Stimulated activated CD4-positive, alpha-beta T cell treated with anti-CD3 and anti-CD28 coated beads, Interleukin-4, amount 100 ng/mL, for 1 hour (primary cell): Measurements from ENCODE around the gene RP9.
"Not testable (repeated sequence)": the region's sequence is repeated elsewhere in the genome, so short reads cannot be mapped to it uniquely, and the experiment has no call there.

Experiments
- DNase-seq: peaks from one replicate; pipeline ENCODE4 v3.0.0-alpha.2; 2020

The RP9 gene

GRCh38 chr7:33100770-33101169 is 8.4 kb downstream of the RP9 start:
- DNase-seq: no peak

GRCh38 chr7:33099154-33099940 is 9.9 kb downstream of the RP9 start:
- no peak for DNase-seq

- not testable (repeated sequence) for DNase-seq
Measured at GRCh38 chr7:33094745-33095275, 14.4 kb downstream of the RP9 start.

GRCh38 chr7:33093266-33093665 is 15.9 kb downstream of the RP9 start:
- DNase-seq: no peak

GRCh38 chr7:33091641-33092191 is 17.5 kb downstream of the RP9 start:
- no peak for DNase-seq

GRCh38 chr7:33091111-33091531 is 18.1 kb downstream of the RP9 start:
- no peak for DNase-seq

GRCh38 chr7:33089142-33089541 is 20.1 kb downstream of the RP9 start:
- no peak for DNase-seq

GRCh38 chr7:33087858-33088257 is 21.3 kb downstream of the RP9 start:
- DNase-seq: no peak

GRCh38 chr7:33087356-33087755 is 21.8 kb downstream of the RP9 start:
- DNase-seq: no peak

GRCh38 chr7:33079763-33080690 is 29.2 kb downstream of the RP9 start:
- DNase-seq: no peak

- DNase-seq: no peak
Measured at GRCh38 chr7:33079096-33079495, 30.1 kb downstream of the RP9 start.

- no peak for DNase-seq
Measured at GRCh38 chr7:33076737-33077136, 32.5 kb downstream of the RP9 start.

- no peak for DNase-seq
Measured at GRCh38 chr7:33075818-33076518, 33.2 kb downstream of the RP9 start.

- DNase-seq: no peak
Measured at GRCh38 chr7:33073243-33073642, 36.0 kb downstream of the RP9 start.

- no peak for DNase-seq
Measured at GRCh38 chr7:33072471-33072870, 36.7 kb downstream of the RP9 start.

- no peak for DNase-seq
Measured at GRCh38 chr7:33070831-33071230, 38.4 kb downstream of the RP9 start.

- DNase-seq: no peak
Measured at GRCh38 chr7:33070277-33070676, 38.9 kb downstream of the RP9 start.

- DNase-seq: no peak
Measured at GRCh38 chr7:33067921-33068320, 41.3 kb downstream of the RP9 start.

- DNase-seq: no peak
Measured at GRCh38 chr7:33066771-33067170, 42.4 kb downstream of the RP9 start.

- DNase-seq: no peak
Measured at GRCh38 chr7:33065981-33066380, 43.2 kb downstream of the RP9 start.

- DNase-seq: peak; percentile 92
Measured at GRCh38 chr7:33062782-33063443, 46.3 kb downstream of the RP9 start.
